ENCODE results near the gene KATNAL2.
"Not testable (repeated sequence)": the region's sequence is repeated elsewhere in the genome, so short reads cannot be mapped to it uniquely, and the experiment has no call there.

DNA sequence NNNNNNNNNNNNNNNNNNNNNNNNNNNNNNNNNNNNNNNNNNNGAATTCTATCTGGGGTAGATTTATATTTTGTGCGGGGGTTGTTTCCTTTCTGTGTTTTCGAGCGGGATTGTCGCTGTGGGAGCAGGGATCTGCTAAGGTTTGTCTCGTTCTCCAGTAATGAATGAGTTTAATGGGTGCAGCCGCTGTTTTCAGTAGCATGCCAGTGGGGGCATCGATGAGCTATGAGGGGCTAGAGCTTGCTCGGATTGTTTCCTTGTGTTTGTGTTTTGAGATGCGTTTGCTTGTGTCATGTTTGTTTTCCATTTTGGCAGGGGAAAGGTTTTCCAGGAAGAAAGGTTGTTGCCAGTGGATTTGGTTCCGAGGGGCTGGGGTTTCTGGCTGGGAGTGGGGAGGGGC, 102.5 kb downstream of the KATNAL2 start:
- TF ChIP-seq, protein P1, sequence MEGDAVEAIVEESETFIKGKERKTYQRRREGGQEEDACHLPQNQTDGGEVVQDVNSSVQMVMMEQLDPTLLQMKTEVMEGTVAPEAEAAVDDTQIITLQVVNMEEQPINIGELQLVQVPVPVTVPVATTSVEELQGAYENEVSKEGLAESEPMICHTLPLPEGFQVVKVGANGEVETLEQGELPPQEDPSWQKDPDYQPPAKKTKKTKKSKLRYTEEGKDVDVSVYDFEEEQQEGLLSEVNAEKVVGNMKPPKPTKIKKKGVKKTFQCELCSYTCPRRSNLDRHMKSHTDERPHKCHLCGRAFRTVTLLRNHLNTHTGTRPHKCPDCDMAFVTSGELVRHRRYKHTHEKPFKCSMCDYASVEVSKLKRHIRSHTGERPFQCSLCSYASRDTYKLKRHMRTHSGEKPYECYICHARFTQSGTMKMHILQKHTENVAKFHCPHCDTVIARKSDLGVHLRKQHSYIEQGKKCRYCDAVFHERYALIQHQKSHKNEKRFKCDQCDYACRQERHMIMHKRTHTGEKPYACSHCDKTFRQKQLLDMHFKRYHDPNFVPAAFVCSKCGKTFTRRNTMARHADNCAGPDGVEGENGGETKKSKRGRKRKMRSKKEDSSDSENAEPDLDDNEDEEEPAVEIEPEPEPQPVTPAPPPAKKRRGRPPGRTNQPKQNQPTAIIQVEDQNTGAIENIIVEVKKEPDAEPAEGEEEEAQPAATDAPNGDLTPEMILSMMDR (IDR thresholded peaks at IDR 0.05): not testable (repeated sequence)
- not testable (repeated sequence) for TF ChIP-seq EZH2, EZH2phosphoT487 (IDR thresholded peaks at IDR 0.05)

All from neural progenitor cell (in vitro differentiated cells).